Myocyte (in vitro differentiated cells): ENCODE measurements around the gene PSMB9. TPM values are rescaled to one million over a fixed set of nuclear protein-coding genes. Genes with fewer than 3 reads are reported as not detected.

Experiments used
- DNase-seq: peaks from one replicate; pipeline ENCODE4 v3.0.0-alpha.2; 2012; ENCODE audit warnings: low read depth
- total RNA-seq: library from RNA; depleted of rRNA; stranded (reverse); fragments of >200 nt; gene quantifications from 2 replicates; pipeline ENCODE4 v1.2.3, GENCODE V29; 2014

Gene PSMB9
- total RNA-seq, 1 donor from 2014 or later = 8.2 TPM

- no peak for DNase-seq
Observed at GRCh38 chr6:32839356-32839755, 14.6 kb upstream of the PSMB9 start.

- DNase-seq = no peak
Observed at GRCh38 chr6:32840604-32841246, 13.3 kb upstream of the PSMB9 start.

- DNase-seq = no peak
Observed at GRCh38 chr6:32842021-32842650, 11.9 kb upstream of the PSMB9 start.

GRCh38 chr6:32842690-32843089 is 11.3 kb upstream of the PSMB9 start:
- no peak for DNase-seq

GRCh38 chr6:32843331-32843978 is 10.5 kb upstream of the PSMB9 start:
- DNase-seq = no peak

GRCh38 chr6:32843979-32844838 is 9.8 kb upstream of the PSMB9 start, which contains the start of gene PSMB8:
Gene PSMB8, minus strand, starts transcription at chr6:32844047. Its CDS starts 51 bp downstream, at chr6:32843996.
- peak; percentile 95 for DNase-seq

GRCh38 chr6:32844839-32845383 is 9.1 kb upstream of the PSMB9 start:
- no peak for DNase-seq

- no peak for DNase-seq
Observed at GRCh38 chr6:32845384-32845884, 8.6 kb upstream of the PSMB9 start.

- DNase-seq = no peak
Observed at GRCh38 chr6:32847004-32847403, 7.0 kb upstream of the PSMB9 start.

GRCh38 chr6:32847795-32848194 is 6.2 kb upstream of the PSMB9 start:
- DNase-seq = no peak

- DNase-seq = no peak
Observed at GRCh38 chr6:32849126-32849525, 4.9 kb upstream of the PSMB9 start.

GRCh38 chr6:32851025-32851424 is 3.0 kb upstream of the PSMB9 start:
- no peak for DNase-seq

GRCh38 chr6:32852018-32852843 is 1.8 kb upstream of the PSMB9 start:
- peak; percentile 28 for DNase-seq

GRCh38 chr6:32852844-32853540 is 1.0 kb upstream of the PSMB9 start:
- peak; percentile 61 for DNase-seq

GRCh38 chr6:32854376-32855178 is 585 bp downstream of the PSMB9 start:
- peak; percentile 38 for DNase-seq

- DNase-seq = no peak
Observed at GRCh38 chr6:32855467-32856174, 1.6 kb downstream of the PSMB9 start.

- DNase-seq = no peak
Observed at GRCh38 chr6:32857156-32857891, 3.3 kb downstream of the PSMB9 start.
